D721Med (cell line): Measurements from ENCODE around the gene EPS8L1.
A peak's percentile ranks its signal among the peaks of the same experiment; 100 is the strongest.

Experiments
- DNase-seq: peaks from one replicate; pipeline ENCODE4 v3.0.0; 2011; ENCODE audit warnings: low spot score; ENCODE audit not compliant: insufficient read length
- FAIRE-seq: peaks from 2 replicates; lab custom pipeline; 2011; peaks lifted over from hg19 to GRCh38; lab: Jason Lieb, UNC
- TF ChIP-seq, protein P1 (sequence below): IDR thresholded peaks from 2 replicates; pipeline ENCODE4 v1.5.1; 2012; ENCODE audit warnings: mild to moderate bottlenecking, control low read depth; ENCODE audit not compliant: insufficient read depth; ENCODE audit errors: missing control alignments

The EPS8L1 gene

DNA sequence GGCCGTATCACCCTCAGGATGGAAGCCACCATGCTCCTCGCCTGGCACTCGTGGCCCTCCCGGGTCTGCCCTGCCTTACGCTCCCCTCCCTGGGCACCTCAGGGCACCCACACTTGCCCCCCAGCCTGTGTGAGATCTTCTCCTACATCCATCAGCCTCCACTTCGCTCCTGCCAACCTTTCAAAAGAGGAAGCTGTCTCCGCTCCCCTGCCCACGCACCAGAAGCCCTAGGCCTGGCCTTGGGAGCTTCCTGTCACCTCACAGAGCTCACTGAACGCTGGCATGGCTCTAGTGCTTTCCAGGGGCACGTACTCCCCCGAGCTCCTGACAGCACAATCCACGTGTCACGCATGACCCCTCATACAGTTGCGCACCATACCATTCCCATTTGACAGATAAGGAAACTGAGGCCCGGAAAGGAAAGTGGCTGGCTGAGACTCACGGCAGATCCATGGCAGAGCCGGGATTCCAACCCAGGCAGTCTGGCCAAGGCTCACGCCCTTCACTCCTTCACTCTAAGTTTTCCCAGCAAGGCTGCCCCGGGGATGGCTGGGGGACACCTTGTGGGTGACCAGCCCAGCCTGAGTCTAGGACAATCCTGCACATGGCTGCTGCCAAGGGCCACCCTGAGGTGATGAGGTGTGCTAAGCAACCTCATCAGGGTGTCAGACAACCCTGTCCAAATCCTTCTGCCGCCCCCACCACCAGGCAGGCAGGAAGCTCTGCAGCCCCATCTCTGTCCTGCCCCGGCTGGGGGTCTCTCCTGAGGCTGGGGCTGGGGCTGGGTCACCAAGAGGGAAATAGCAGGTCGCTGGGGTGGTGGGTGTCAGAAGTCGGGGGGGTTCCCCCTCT, 22.4 kb downstream of the EPS8L1 start:
- DNase-seq (no peak), FAIRE-seq (no peak)
- TF ChIP-seq, protein P1, sequence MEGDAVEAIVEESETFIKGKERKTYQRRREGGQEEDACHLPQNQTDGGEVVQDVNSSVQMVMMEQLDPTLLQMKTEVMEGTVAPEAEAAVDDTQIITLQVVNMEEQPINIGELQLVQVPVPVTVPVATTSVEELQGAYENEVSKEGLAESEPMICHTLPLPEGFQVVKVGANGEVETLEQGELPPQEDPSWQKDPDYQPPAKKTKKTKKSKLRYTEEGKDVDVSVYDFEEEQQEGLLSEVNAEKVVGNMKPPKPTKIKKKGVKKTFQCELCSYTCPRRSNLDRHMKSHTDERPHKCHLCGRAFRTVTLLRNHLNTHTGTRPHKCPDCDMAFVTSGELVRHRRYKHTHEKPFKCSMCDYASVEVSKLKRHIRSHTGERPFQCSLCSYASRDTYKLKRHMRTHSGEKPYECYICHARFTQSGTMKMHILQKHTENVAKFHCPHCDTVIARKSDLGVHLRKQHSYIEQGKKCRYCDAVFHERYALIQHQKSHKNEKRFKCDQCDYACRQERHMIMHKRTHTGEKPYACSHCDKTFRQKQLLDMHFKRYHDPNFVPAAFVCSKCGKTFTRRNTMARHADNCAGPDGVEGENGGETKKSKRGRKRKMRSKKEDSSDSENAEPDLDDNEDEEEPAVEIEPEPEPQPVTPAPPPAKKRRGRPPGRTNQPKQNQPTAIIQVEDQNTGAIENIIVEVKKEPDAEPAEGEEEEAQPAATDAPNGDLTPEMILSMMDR: no peak

DNA sequence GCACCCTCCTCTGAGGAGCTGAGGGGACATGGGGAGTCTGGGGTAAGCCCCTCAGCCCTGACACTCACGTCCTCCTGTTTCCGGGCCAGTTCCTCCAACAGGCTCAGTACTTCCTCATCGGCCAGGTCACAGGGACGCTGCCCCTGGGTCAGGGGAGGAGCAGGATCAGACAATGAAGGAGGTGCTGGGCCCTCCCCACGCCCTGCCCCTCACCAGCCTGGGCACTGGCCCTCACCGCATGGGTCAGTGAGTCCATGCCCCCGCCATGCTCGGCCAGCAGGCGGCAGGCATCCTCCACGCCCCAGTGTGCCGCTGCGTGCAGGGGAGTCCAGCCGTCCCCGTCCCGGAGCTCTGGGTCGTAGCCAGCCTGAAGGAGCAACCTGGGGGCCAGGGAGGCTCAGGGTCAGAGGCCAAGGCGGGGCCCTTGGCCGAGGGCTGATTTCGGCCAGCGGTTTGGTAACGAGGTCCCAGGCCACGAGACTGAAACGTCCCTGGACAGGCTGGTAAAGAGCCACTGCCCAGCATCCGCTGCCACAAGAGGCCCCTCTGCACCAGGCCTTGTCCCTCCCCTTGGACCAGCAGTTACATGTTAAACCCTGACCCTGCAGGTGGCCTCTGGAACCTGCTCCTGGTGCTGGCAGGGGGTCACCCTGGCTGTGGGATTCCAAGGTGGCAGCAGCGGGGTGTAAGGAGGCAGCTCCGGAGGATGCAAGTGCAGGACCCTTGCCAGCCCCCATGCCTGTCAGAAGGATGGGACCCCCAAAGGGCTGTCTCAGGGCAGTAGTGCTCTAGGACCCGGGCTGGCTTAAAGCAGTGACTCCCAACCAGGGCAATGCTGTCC, 23.3 kb downstream of the EPS8L1 start:
- TF ChIP-seq, protein P1: no peak
- DNase-seq (no peak), FAIRE-seq (no peak)

DNA sequence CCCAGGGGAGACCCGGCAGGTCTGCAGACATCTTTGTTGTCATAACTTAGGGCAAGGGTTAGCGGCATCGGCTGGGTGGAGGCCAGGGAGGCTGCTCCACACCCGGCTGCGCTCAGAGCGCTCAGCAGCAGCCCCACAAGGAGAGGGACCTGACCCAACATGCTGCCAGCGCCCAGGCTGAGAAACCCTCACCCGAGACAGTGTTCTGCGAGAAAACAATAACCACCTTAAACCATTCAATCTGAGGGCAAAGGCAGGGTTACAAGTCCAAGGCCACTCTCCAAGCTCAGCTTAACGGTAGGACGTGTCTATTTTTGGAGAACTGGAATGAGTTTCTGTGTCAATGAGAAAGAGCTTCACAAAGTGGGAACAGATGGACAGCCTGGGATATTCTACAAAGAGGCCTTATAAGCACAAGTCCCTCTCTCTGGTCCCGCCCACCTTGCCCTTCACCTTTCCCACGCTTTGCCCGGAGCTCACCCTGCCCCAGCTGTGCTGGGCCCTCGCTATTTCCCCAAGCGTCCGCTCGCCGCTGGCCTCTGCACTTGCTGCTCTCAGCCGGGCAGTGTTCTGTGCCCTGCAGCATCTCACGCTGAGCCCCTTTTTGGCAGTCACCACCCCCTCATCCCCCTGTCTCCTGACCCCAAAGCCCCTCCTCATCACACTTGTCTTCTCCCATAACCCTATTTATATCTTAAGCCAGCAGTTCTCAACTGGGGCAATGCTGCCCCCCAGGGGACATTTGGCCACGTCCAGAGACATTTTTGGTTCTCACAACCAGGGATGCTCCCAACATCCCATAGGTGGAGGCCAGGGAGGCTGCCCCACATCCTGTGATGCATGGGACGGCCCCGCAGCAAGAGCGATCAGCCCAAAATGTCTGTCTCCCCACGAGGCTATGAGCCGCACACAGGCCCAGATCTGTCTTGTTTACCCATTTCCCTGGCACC, 24.2 kb downstream of the EPS8L1 start:
- TF ChIP-seq, protein P1: peak; percentile 20
- DNase-seq (no peak), FAIRE-seq (no peak)

DNA sequence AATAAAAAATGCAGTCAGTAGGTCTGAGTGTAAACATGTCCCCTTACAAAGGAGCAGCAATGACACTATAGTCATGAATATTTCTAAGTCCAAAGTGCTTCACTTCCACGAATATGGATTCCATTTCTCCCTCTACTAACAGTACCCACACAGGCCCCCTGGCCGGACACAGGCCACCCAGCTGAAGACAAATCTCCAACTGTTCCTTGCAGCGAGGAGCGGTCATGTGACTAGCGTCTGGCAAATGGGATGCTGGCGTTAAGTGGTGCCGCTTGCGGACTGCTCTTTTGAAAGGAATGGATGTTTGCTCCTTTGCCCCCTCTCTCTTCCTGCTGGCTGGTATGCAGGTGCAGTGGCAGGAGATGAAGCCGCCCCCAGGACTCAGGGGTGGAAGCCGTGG, 25.6 kb downstream of the EPS8L1 start:
- TF ChIP-seq, protein P1: no peak
- FAIRE-seq (no peak), DNase-seq (no peak)

DNA sequence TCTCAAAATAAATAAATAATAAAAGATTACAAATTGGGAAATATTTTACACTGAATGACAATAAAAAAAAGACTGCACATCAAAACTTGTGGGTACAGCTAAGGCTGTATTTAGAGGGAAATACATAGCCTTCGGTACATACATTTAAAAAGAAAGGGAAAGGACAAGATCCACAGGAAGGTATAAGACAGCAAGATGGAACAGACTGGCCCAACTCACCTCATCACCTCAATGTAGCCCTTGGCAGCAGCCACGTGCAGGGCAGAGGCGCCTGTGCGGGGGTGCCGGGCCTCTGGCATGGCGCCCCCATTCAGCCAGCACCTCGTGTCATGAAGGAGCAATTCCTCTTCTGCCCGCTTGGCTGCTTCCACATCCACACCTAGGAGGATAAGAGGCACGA, 27.5 kb downstream of the EPS8L1 start:
- TF ChIP-seq, protein P1: no peak
- FAIRE-seq (no peak), DNase-seq (no peak)

DNA sequence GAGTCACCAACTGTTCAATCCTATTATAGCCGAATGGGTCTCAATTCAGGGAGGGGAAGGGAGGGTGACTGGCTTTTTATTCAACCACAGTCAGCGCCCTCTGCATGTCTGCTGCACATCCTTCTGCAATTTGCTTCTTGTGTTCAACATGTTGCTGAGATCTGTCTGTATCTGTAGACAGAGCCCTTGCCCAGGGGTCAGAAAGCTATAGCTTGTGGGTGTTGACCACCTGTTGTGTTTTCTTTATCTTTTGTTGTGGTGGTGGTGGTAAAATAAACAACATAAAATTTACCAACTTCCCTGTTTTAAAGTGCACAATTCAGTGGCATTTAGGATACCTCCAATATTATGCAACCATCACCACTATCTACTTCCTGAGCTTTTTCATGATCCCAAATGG, 29.6 kb downstream of the EPS8L1 start:
- TF ChIP-seq, protein P1: no peak
- no peak for FAIRE-seq
- DNase-seq: no peak
